Activated T-cell treated with anti-CD3 and anti-CD28 coated beads, Interleukin-2, amount 50 U/mL, for 72 hours (primary cell): ENCODE data around the gene ZNF692. TPM values are rescaled to one million over a fixed set of nuclear protein-coding genes. Genes with fewer than 3 reads are reported as not detected.

ENCODE experiments used
- ATAC-seq, 2 donors: fragments of 150-1000 bp; cut with Tn5 transposase; replicated peaks in 1 of 2; 2 replicates each; pipeline ENCODE4 v1.10.0; 2021; ENCODE audit warnings: moderate library complexity in 2 of 2, mild to moderate bottlenecking in 1 of 2
- DNase-seq, 2 donors: peaks; one replicate each; pipeline ENCODE4 v3.0.0; 2021 to 2022; ENCODE audit warnings: mixed read lengths in 1 of 2
- H3K27ac Mint-ChIP-seq: one replicate; pipeline ENCODE4 v1.8.0; 2022; ENCODE audit warnings: mild to moderate bottlenecking, moderate library complexity, mixed read lengths
- H3K27me3 Mint-ChIP-seq: one replicate; pipeline ENCODE4 v1.8.0; 2022; ENCODE audit warnings: low read depth, mixed read lengths
- H3K36me3 Mint-ChIP-seq, 2 donors: one replicate each; pipeline ENCODE4 v1.8.0; 2022; ENCODE audit warnings: mixed read lengths in 2 of 2, mild to moderate bottlenecking in 1 of 2; ENCODE audit not compliant: insufficient read depth in 2 of 2
- H3K4me1 Mint-ChIP-seq: one replicate; pipeline ENCODE4 v1.8.0; 2022; ENCODE audit warnings: low read depth, mixed read lengths
- H3K4me3 Mint-ChIP-seq, 2 donors: one replicate each; pipeline ENCODE4 v1.8.0; 2022; ENCODE audit warnings: mild to moderate bottlenecking in 2 of 2, mixed read lengths in 2 of 2, moderate library complexity in 2 of 2
- H3K9me3 Mint-ChIP-seq, 2 donors: one replicate each; pipeline ENCODE4 v1.8.0; 2022; ENCODE audit warnings: mixed read lengths in 2 of 2
- total RNA-seq, 2 donors: library from RNA; stranded (reverse); gene quantifications; one replicate each; pipeline ENCODE4 v1.2.3, GENCODE V29; 2022

Gene ZNF692
- total RNA-seq, 2 donors from 2014 or later = 42.8 to 57.6 TPM

- Mint-ChIP-seq H3K9me3 (no peaks in the 10 kb centered on the region), H3K27me3 (no peaks in the 10 kb centered on the region), H3K27ac (no peak overlapping the region), H3K4me1 (no peaks in the 10 kb centered on the region), H3K4me3 (no peak overlapping the region), H3K36me3 (peaks cover 7 to 11% of the 10 kb centered on the region in 2 donors)
- DNase-seq (no peak), ATAC-seq (no peak)
Observed at GRCh38 chr1:248850536-248851251, 8.2 kb downstream of the ZNF692 start.

DNA sequence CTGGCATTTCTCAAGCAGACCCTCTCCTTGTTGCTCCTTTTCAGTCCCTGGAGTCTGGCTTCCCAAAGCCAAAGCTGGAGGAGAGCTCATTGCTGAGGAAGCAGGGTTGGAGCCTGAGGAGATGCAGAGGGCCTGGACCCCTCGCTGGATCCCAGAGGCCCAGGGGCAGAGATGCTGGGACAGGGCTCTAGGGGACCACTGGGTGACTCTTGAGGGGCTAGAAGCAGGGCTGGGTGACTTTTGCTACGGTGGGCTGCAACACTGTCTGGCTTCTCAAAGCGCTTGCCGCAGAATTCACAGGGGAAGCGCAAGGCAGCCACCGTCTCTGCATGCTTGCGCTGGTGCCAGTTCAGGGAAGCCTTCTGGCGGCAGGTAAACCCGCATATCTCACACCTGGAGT, 8.8 kb downstream of the ZNF692 start:
- no peak overlapping the region for H3K4me3 Mint-ChIP-seq
- no peak for ATAC-seq
- no peaks in the 10 kb centered on the region for H3K27me3 Mint-ChIP-seq
- H3K27ac Mint-ChIP-seq = no peak overlapping the region
- H3K9me3 Mint-ChIP-seq = no peaks in the 10 kb centered on the region
- peaks cover 7 to 11% of the 10 kb centered on the region in 2 donors for H3K36me3 Mint-ChIP-seq
- no peaks in the 10 kb centered on the region for H3K4me1 Mint-ChIP-seq
- DNase-seq = no peak

DNA sequence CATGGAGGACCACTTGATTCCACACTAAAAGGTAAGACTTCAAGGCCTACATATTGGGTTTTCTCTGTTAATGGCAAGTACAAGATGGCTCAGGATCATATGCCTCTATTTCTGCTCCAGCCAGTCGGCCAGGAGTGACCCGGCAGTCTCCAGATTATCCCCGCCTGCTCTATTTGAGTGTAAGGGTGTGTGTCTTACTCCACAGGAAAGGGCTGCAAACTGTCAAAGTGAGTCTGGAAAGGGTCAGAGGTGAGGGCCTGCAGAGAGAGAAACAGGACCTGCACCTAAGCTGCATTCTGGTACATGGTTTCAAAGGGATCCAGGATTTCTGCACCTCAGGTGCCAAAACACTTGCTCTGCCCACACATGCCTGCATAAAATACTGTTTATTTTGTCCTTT, 9.2 kb downstream of the ZNF692 start:
- H3K4me1 Mint-ChIP-seq = no peaks in the 10 kb centered on the region
- H3K4me3 Mint-ChIP-seq = no peak overlapping the region
- H3K27me3 Mint-ChIP-seq = no peaks in the 10 kb centered on the region
- H3K36me3 Mint-ChIP-seq = peaks cover 7 to 8% of the 10 kb centered on the region in 2 donors
- DNase-seq (no peak), ATAC-seq (no peak)
- no peak overlapping the region for H3K27ac Mint-ChIP-seq
- no peaks in the 10 kb centered on the region for H3K9me3 Mint-ChIP-seq

DNA sequence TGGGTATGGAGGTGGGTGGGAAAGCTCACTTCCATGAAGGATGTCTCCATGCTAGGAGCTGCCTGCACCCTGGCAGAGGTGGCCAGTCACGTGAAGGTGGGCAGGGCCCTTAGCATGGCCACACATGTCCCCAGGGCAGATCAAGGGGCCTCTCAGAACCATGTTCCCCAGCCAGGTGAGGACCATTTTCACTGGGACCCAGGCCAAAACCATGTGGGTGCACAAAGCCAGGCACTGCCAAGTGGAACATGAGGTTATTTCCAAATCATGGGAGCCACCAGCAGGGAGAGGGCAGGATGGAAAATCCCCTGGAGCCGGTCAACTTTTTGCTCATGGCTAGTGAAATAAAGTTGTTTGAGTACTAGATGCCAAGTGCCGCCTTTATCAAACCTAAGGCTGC, 9.7 kb downstream of the ZNF692 start:
- Mint-ChIP-seq H3K4me1 (no peaks in the 10 kb centered on the region), H3K27me3 (no peaks in the 10 kb centered on the region), H3K36me3 (peaks cover 5 to 10% of the 10 kb centered on the region in 2 donors), H3K4me3 (no peak overlapping the region), H3K9me3 (no peaks in the 10 kb centered on the region), H3K27ac (no peak overlapping the region)
- no peak for ATAC-seq
- DNase-seq = no peak

GRCh38 chr1:248848602-248849001, 10.3 kb downstream of the ZNF692 start:
- Mint-ChIP-seq H3K4me3 (no peak overlapping the region), H3K4me1 (no peaks in the 10 kb centered on the region), H3K27ac (no peak overlapping the region), H3K27me3 (no peaks in the 10 kb centered on the region), H3K9me3 (no peaks in the 10 kb centered on the region), H3K36me3 (peaks cover 4 to 10% of the 10 kb centered on the region in 2 donors)
- DNase-seq = no peak
- ATAC-seq = no peak

DNA sequence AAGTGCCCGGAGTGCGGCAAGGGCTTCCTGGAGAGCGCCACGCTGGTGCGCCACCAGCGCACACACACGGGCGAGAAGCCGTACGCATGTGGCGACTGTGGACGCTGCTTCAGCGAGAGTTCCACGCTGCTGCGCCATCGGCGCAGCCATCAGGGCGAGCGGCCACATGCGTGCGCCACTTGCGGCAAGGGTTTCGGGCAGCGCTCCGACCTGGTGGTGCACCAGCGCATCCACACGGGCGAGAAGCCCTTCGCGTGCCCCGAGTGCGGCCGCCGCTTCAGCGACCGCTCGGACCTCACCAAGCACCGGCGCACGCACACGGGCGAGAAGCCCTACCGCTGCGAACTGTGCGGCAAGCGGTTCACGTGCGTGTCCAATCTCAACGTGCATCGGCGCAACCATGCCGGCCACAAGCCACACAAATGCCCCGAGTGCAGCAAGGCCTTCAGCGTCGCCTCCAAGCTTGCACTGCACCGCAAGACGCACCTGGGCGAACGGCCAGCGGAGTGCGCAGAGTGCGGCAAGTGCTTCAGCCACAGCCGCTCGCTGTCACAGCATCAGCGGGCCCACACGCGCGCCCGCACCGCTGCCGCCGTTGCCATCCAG, 10.8 kb downstream of the ZNF692 start:
- peaks cover 4 to 10% of the 10 kb centered on the region in 2 donors for H3K36me3 Mint-ChIP-seq

DNA sequence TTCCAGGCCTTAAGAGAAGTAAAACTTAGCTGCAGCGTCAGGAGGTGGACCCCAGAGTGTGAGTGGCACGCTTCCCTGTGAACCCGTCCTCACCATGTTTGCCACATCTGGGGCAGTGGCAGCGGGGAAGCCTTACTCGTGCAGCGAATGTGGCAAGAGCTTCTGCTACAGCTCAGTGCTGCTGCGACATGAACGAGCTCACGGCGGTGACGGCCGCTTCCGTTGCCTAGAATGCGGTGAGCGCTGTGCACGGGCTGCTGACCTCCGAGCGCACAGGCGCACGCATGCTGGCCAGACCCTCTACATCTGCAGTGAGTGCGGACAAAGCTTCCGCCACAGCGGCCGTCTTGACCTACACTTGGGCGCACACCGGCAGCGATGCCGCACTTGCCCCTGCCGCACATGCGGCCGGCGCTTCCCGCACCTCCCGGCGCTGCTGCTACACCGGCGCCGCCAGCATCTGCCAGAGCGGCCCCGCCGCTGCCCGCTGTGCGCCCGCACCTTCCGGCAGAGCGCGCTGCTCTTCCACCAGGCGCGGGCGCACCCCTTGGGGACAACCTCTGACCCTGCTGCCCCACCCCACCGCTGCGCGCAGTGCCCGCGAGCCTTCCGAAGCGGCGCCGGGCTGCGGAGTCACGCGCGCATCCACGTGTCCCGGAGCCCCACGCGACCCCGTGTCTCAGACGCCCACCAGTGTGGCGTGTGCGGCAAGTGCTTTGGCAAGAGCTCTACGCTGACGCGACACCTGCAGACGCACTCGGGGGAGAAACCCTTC, 11.5 kb downstream of the ZNF692 start:
- ATAC-seq (no peak), DNase-seq (no peak)
- Mint-ChIP-seq H3K4me1 (peaks cover 2% of the 10 kb centered on the region), H3K27me3 (no peaks in the 10 kb centered on the region), H3K4me3 (no peak overlapping the region), H3K9me3 (no peaks in the 10 kb centered on the region), H3K36me3 (peaks cover 4 to 10% of the 10 kb centered on the region in 2 donors), H3K27ac (no peak overlapping the region)

More for the DNA sequence above, 10.8 kb downstream of the ZNF692 start:
- Mint-ChIP-seq H3K4me1 (no peaks in the 10 kb centered on the region), H3K27me3 (no peaks in the 10 kb centered on the region), H3K27ac (no peak overlapping the region), H3K9me3 (no peaks in the 10 kb centered on the region), H3K4me3 (no peak overlapping the region)
- DNase-seq (no peak), ATAC-seq (no peak)

DNA sequence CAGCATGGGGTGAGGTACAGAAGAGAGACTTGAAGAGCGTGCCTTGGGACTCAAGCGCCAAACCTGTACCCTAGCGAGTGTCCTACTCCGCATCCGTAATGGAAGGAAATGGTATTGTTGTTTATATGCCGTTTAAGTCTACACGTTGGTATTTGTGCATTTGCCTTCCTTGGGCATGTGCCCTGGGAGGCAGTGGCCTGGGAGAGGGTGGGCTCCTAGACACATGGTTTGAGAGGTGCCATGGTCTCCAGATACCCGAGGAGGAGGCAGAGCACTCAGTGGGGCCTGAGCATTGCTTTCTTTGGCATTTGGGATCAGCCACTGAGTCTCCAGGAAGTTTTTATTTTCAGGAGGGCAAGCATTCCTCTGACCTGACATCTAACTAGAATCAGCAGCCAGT, 14.4 kb downstream of the ZNF692 start:
- Mint-ChIP-seq H3K9me3 (no peaks in the 10 kb centered on the region), H3K36me3 (peaks cover 4 to 11% of the 10 kb centered on the region in 2 donors), H3K4me1 (peaks cover 30% of the 10 kb centered on the region), H3K27me3 (no peaks in the 10 kb centered on the region), H3K27ac (no peak overlapping the region), H3K4me3 (no peak overlapping the region)
- no peak for DNase-seq
- ATAC-seq = no peak

GRCh38 chr1:248843687-248844086, 15.2 kb downstream of the ZNF692 start:
- DNase-seq = no peak
- H3K4me3 Mint-ChIP-seq = no peak overlapping the region
- peaks cover under 1 to 8% of the 10 kb centered on the region in 2 donors for H3K36me3 Mint-ChIP-seq
- H3K27me3 Mint-ChIP-seq = no peaks in the 10 kb centered on the region
- no peak for ATAC-seq
- no peak overlapping the region for H3K27ac Mint-ChIP-seq
- H3K9me3 Mint-ChIP-seq = no peaks in the 10 kb centered on the region
- peaks cover 35% of the 10 kb centered on the region for H3K4me1 Mint-ChIP-seq

GRCh38 chr1:248842781-248843331, 16.0 kb downstream of the ZNF692 start:
- Mint-ChIP-seq H3K27ac (no peak overlapping the region), H3K36me3 (peaks cover 0 to 6% of the 10 kb centered on the region in 2 donors), H3K27me3 (no peaks in the 10 kb centered on the region), H3K4me1 (peaks cover 35% of the 10 kb centered on the region), H3K9me3 (no peaks in the 10 kb centered on the region), H3K4me3 (no peak overlapping the region)
- ATAC-seq (no peak), DNase-seq (no peak)

DNA sequence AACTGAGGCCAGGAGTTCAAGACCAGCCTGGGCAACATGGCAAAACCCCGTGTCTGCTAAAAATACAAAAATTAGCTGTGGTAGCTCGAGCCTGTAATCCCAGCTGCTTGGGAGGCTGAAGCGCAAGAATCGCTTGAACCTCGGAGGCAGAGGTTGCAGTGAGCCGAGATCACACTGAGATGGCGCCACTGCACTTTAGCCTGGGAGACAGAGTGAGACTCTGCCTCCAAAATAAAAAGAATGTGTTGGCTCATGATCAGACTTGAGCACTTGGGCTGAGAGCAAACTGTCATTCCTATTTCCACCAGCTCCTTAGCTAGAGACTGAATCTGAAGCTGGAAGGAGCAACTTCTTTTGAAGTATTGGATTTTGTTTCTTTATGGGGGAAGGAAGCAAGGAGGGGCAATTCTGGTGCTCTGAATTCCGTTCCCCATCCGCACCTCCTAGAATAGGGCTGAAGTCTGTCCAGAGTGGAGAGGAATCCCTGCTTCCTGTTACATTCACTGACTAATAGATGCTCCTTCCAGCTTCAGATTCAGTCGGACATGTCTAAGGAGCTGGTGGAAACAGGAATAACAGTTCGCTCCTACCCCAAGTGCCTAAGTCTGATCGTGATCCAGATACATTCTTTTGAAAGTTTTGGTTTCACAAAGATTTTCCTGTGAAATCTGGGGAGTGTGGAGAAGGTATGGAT, 17.0 kb downstream of the ZNF692 start:
- H3K36me3 Mint-ChIP-seq = peaks cover 0 to 6% of the 10 kb centered on the region in 2 donors
- DNase-seq (peak in 1 of 2 donors; percentile 33), ATAC-seq (no peak)
- H3K27ac Mint-ChIP-seq = peak overlapping the region; percentile 48
- H3K4me3 Mint-ChIP-seq = no peak overlapping the region
- peaks cover 35% of the 10 kb centered on the region for H3K4me1 Mint-ChIP-seq
- H3K9me3 Mint-ChIP-seq = no peaks in the 10 kb centered on the region
- H3K27me3 Mint-ChIP-seq = no peaks in the 10 kb centered on the region

DNA sequence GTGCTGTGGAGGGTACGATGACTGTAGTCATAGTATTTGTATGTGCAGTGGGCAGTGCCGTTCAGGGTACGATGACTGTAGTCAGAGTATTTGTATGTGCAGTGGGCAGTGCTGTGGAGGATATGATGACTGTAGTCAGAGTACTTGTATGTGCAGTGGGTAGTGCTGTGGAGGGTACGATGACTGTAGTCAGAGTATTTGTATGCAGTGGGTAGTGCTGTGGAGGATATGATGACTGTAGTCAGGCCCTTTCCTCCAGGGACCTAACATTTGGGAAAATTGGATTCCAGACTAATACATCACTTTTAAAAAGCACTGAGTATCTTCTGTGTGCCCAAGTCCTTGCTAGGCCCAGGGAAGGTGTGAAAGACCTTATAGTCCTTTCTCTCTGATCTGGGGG, 17.9 kb downstream of the ZNF692 start:
- no peak overlapping the region for H3K27ac Mint-ChIP-seq

More for the DNA sequence above, 17.9 kb downstream of the ZNF692 start:
- Mint-ChIP-seq H3K9me3 (no peaks in the 10 kb centered on the region), H3K36me3 (peaks cover 0 to 6% of the 10 kb centered on the region in 2 donors), H3K27me3 (no peaks in the 10 kb centered on the region), H3K4me3 (peak overlapping the region; percentile 33 to 34), H3K4me1 (peaks cover 35% of the 10 kb centered on the region)
- no peak for DNase-seq
- ATAC-seq = no peak
